WTC11 (cell line): ENCODE results near the gene TOMM6.

Source experiments
- CREB1 ChIP-seq: sonication (generic); formaldehyde crosslinking; IDR thresholded peaks from 2 replicates; pipeline ENCODE4 v1.8.0; 2023; ENCODE audit warnings: mild to moderate bottlenecking, missing genetic modification reagents
- ELF4 ChIP-seq: sonication (generic); formaldehyde crosslinking; IDR thresholded peaks from 2 replicates; pipeline ENCODE4 v1.8.1; 2022; ENCODE audit warnings: low read depth, mild to moderate bottlenecking, moderate library complexity, missing genetic modification reagents
- NFE2L1 ChIP-seq: sonication (generic); formaldehyde crosslinking; IDR thresholded peaks from 2 replicates; pipeline ENCODE4 v1.8.1; 2023; ENCODE audit warnings: missing genetic modification reagents
- TEAD1 ChIP-seq: sonication (generic); formaldehyde crosslinking; IDR thresholded peaks from 2 replicates; pipeline ENCODE4 v1.8.0; 2022; ENCODE audit warnings: mild to moderate bottlenecking, missing genetic modification reagents
- ZNF121 ChIP-seq: sonication (generic); formaldehyde crosslinking; IDR thresholded peaks from 2 replicates; pipeline ENCODE4 v1.8.0; 2023; ENCODE audit warnings: missing genetic modification reagents
- TF ChIP-seq, protein P1 (sequence below): fragments of 200-600 bp; IDR thresholded peaks from 2 replicates; pipeline ENCODE4 v1.8.0; 2022; ENCODE audit warnings: antibody characterized with exemption
- TF ChIP-seq, protein P2 (sequence below): sonication (generic); formaldehyde crosslinking; IDR thresholded peaks from 2 replicates; pipeline ENCODE4 v1.8.1; 2023; ENCODE audit warnings: mild to moderate bottlenecking, moderate library complexity, missing genetic modification reagents
- TF ChIP-seq, protein P3 (sequence below): fragments of 250-450 bp; sonication (Bioruptor Pico); IDR thresholded peaks from 2 replicates; pipeline ENCODE4 v1.8.0; 2021; ENCODE audit warnings: mild to moderate bottlenecking

DNA sequence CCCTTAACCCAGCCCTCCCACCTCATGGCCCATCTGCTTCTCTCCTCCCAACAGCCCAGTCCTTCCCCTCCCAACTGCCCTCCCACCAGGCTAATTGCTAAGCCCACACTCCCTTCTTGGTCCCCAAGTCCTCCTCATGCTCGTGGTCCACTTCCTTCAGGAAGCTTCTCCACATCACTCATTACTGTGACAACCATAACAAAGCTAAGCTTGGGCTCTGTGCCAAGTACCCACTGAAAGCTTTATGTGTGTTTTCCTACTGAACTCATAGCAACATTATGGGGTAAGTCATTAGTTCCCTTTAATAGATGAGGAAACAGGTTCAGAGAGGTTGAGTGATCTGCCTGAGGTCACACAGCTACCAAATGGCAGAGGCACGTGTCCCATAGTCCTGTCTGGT lies 24.0 kb upstream of the TOMM6 start:
- TF ChIP-seq, protein P1, sequence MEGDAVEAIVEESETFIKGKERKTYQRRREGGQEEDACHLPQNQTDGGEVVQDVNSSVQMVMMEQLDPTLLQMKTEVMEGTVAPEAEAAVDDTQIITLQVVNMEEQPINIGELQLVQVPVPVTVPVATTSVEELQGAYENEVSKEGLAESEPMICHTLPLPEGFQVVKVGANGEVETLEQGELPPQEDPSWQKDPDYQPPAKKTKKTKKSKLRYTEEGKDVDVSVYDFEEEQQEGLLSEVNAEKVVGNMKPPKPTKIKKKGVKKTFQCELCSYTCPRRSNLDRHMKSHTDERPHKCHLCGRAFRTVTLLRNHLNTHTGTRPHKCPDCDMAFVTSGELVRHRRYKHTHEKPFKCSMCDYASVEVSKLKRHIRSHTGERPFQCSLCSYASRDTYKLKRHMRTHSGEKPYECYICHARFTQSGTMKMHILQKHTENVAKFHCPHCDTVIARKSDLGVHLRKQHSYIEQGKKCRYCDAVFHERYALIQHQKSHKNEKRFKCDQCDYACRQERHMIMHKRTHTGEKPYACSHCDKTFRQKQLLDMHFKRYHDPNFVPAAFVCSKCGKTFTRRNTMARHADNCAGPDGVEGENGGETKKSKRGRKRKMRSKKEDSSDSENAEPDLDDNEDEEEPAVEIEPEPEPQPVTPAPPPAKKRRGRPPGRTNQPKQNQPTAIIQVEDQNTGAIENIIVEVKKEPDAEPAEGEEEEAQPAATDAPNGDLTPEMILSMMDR: no peak
- TF ChIP-seq, protein P2, sequence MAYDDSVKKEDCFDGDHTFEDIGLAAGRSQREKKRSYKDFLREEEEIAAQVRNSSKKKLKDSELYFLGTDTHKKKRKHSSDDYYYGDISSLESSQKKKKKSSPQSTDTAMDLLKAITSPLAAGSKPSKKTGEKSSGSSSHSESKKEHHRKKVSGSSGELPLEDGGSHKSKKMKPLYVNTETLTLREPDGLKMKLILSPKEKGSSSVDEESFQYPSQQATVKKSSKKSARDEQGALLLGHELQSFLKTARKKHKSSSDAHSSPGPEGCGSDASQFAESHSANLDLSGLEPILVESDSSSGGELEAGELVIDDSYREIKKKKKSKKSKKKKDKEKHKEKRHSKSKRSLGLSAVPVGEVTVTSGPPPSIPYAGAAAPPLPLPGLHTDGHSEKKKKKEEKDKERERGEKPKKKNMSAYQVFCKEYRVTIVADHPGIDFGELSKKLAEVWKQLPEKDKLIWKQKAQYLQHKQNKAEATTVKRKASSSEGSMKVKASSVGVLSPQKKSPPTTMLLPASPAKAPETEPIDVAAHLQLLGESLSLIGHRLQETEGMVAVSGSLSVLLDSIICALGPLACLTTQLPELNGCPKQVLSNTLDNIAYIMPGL (CRISPR knock-in tag): no peak
- TF ChIP-seq CREB1 (CRISPR knock-in tag) (no peak), NFE2L1 (CRISPR knock-in tag) (no peak), ELF4 (CRISPR knock-in tag) (no peak), ZNF121 (CRISPR knock-in tag) (no peak), TEAD1 (CRISPR knock-in tag) (no peak)
- TF ChIP-seq, protein P3, sequence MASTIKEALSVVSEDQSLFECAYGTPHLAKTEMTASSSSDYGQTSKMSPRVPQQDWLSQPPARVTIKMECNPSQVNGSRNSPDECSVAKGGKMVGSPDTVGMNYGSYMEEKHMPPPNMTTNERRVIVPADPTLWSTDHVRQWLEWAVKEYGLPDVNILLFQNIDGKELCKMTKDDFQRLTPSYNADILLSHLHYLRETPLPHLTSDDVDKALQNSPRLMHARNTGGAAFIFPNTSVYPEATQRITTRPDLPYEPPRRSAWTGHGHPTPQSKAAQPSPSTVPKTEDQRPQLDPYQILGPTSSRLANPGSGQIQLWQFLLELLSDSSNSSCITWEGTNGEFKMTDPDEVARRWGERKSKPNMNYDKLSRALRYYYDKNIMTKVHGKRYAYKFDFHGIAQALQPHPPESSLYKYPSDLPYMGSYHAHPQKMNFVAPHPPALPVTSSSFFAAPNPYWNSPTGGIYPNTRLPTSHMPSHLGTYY (CRISPR knock-in tag): no peak
